HG03565 (cell line): ENCODE results near the gene TECPR2.
"Not testable (repeated sequence)": the region's sequence is repeated elsewhere in the genome, so short reads cannot be mapped to it uniquely, and the experiment has no call there.

Source experiments
- ATAC-seq: cut with Tn5 transposase; IDR thresholded peaks from one replicate; pipeline ENCODE4 v1.9.1; 2021; ENCODE audit warnings: mild to moderate bottlenecking, moderate library complexity; ENCODE audit not compliant: unreplicated experiment

TECPR2 gene

DNA sequence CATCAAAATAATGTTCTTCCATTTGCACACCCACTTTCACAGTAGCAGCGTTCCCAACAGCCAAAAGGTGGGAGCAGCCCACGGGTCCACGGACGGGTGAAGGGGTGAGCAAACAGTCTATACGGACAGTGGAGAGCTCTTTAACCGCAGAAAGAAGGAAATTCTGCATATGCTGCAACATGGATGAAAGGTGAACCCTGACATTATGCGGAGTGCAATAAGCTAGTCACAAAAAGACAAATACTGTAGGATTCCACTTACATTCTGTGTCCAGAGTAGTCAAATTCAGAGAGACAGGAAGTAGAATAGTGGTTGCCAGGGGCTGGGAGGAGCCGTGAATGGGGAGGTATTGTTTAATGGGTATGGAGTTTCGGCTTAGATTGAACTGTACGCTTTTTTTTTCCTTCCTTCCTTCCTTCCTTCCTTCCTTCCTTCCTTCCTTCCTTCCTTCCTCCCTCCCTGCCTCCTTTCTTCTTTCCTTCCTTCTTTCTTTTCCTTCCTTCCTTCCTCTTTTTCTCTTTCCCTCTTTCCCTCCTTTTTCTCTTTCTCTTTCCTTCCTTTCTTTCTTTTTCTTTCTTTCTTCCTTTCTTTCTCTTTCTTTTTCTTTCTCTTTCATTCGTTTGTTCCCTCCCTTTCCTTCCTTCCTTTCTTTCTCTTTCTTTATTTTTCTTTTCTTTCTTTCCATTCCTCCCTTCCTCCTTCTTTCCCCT is 162.6 kb downstream of the TECPR2 start:
- no peak for ATAC-seq

DNA sequence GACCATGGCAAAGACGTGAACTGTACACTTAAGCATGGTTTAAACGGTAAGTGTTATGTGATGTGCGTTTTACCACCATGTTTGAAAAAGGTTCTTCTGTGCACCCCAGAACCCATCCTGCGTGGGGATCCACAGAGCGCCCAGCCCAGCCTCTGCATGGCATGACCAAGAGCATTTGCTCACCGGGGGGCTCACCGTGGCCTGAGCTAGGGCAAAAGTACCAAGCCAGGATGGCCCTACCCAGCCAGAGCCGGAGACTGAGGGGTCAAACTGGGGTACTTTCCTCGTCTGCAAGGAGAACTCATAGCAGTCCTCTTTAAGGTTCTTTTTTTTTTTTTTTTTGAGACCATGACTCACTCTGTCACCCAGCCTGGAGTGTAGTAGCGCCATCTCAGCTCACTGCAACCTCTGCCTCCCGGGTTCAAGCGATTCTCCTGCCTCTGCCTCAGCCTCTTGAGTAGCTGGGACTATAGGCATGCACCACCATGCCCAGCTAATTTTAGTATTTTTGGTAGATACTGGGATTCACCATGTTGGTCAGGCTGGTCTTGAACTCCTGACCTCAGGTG is 163.3 kb downstream of the TECPR2 start:
- ATAC-seq = no peak

DNA sequence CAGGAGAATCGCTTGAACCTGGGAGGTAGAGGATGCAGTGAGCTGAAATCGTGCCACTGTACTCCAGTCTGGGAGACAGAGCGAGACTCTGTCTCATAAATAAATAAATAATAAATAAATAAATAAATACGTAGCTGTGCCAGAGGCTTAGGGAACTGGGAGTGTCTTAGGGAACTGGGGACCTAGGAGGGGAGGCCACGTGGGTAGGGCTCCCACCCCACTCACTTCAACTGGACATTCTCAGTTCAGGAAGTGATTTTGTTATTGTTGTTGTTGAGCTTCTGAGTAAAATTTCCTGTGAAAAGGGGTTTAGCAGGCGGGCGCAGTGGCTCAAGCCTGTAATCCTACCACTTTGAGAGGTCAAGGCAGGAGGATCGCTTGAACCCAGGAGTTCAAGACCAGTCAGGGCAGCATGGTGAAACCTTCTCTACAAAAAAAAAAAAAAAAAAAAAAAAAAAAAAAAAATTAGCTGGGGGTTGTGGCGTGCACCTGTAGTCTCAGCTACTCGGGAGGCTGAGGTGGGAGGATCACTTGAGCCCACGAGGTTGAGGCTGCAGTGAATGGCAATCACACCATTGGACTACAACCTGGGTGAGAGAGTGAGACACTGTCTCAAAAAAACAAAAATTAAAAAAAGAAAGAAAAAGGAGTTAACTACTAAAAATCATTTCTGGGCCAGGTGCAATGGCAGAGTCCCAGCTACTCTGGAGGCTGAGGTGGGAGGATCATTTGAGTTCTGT is 165.9 kb downstream of the TECPR2 start:
- ATAC-seq = no peak

DNA sequence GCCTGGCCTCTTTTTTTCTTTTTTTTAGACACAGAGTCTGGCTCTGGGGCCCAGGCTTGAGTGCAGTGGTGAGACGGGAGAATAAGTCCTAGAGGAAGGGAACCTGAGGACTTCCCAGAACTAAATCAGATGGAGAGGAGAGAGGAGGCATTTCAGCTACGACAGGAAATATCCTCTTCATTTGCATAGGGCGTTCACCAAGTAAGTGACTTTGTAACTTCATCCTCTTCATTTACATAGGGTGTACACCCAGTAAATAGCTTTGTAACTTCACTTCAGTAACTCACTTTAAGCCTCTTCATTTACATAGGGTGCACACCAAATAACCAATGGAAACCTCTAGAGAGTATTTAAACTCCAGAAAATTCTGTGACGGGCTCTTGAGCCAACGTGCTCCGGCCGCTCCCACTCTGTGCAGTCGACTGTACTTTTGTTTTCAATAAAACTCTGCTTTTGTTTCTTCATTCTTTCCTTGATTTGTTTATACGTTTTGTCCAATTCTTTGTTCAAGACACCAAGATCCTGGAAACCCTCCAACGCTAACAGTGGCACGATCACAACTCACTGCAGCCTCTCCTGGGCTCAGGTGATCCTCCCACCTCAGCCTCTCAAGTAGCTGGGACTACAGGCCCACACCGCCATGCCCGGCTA is 168.2 kb downstream of the TECPR2 start:
- ATAC-seq = no peak

DNA sequence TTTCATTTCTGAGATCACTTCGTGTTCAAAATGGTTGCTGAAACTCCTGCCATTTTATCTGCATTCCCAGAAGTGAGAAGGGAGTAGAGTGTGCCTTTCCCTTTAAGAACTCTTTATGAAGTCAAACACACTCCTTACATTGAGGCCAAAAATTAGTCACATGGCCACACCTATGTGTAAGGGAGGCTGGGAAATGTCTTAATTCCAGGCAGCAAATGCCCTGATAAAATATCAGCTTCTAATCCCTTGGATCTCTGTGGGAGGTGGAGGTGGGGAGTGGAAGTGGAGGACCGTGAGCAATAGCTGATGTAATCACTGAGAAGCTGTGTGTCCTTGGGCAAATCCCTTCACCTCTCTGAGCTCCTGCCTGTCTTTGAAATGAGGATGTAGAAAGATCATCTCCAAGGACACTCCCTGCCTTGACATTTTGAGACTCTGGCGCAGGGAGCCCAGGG is 169.5 kb downstream of the TECPR2 start:
- ATAC-seq = no peak

GRCh38 chr14:102537981-102538601 is 175.3 kb downstream of the TECPR2 start:
- no peak for ATAC-seq

DNA sequence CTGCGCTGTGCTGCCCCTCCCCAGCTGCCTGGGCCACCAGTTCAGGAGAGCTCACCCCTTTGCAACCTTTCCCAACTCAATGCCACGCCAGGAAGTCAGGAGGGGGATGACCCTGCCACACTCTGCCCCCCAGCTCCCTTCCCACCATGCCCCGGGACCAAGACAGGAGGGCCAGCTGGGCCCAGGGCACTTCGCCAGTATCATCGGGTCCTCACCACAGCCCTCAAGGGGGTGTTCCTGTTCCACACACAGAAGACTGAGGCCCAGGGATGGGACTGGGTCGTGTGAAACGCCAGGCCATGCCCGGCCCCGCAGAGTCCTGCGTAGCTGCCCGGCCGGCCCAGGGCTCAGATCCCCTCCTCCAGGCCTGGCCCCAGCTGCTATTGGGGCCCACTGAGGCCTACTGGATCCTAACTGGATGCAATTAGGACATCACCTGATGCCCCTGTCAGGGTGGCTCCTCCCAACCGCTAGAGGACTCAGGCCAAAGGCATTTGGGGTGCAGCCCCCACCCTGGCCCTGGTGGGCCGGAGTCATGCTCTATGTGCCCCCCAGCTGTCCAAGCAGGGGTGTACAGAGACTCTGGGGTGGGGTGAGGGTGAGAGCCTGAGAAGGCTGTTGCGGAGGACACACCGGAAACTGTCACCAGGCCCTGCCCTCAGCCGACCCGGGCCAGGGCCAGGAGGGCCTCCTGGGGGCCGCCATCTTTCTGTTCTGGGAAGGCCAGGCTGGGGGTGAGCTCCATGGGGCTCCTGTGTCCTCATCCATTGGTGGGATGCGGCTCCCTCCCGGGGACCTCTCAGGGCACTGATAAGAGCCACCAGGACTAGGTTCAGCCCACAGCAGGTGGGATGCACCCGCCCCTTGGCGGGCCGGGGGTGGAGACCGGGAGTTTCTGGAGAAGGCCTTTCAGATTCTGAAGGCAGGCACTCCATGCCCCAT is 176.1 kb downstream of the TECPR2 start:
- ATAC-seq = no peak

DNA sequence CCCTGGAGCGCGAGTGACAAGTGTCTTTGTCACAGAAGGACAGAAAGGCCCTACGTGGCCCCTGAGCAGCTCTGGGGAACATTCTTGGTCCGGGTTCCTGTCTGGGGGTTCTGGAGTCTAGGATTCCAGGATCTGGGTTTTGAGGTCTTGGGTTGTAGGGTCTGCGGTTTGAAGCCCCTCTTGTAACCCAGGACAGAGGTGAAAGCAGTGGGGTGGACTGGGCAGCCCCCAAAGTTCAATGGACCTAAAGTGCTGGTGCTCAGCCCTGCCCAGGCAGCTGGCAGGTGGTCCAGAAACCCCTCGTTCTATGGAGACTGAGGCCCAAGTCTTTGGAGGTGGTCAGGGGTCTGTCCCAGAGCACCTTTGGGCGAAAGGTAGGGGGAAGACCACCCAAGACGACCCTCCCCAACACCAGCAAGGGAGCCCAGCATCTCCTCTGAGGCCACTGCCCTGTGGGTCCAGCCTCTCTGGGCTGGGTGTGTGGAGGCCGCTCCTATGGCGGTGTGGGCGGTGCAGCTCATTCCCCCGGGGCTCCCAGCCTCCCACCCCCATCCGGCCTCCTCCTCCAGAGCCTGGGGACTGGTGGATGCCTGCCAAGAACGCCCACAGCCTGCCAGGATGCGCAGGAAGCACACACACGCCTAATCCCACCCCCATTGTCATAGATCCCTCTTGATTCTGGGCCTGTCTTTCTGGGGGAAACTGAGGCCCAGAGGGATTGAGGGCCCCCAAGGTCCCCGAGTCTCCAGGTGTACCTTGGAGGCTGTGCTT is 177.0 kb downstream of the TECPR2 start:
- no peak for ATAC-seq

GRCh38 chr14:102540315-102541028 is 177.7 kb downstream of the TECPR2 start:
- no peak for ATAC-seq

- ATAC-seq = not testable (repeated sequence)
Measured at GRCh38 chr14:102541029-102541491, 178.3 kb downstream of the TECPR2 start.

DNA sequence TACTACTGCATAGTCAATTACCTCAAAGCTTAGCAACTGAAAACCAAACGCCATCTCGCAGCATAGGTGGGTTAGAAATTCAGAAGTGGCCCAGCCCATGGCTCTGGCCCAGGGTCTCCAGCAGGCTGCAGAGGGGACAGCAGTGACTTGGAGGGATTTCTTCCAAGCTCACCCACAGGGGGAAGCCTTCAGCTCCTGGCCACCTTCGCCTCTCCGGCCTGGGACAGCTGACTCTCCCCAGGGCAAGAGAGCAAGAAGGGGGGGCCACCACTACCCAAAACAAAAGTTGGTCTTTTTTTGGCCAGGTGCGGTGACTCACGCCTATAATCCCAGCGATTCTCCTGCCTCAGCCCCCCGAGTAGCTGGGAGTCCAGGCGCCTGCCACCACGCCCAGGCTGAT is 179.0 kb downstream of the TECPR2 start:
- no peak for ATAC-seq

- ATAC-seq = no peak
Measured at GRCh38 chr14:102544046-102544746, 181.5 kb downstream of the TECPR2 start.

- no peak for ATAC-seq
Measured at GRCh38 chr14:102544747-102545460, 182.2 kb downstream of the TECPR2 start.

DNA sequence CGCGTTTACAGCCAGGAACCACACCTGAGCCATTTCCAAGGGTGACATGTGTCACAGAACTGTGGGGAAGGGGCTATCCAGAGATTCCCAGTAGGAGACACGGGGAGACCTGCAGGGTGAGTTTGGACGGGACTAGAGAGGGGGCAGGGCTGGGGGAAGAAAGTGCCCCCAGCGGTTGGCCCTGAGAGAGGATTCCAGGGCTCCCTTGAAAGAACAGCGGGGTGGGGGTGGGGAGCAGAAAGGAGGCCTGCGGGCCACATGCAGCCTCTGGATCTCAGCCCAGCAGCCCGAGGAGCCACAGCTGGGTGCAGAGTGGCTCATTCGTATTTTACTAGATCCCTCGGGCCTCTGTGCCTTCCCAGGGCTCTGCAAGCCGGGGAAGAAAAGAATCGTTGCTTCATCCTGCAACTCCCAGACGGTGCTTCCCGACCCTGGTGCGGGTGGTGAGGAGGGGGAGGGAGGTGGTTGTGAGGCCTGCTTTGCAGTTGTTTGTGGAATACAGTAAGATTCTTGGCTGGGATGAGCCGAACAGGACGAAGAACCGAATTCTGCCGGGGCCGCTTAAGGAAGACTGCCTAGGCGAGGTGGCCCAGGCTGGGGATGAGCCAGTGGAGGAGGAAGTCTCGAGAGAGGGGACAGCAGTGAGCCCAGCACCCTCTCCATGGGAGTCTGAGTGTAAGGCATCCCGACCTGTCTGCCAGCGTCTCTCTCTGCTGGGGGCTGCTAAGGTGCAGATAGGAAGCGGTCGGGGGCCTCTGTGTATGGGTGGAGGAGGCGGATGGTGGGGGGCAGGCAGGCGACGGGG is 182.9 kb downstream of the TECPR2 start:
- no peak for ATAC-seq

DNA sequence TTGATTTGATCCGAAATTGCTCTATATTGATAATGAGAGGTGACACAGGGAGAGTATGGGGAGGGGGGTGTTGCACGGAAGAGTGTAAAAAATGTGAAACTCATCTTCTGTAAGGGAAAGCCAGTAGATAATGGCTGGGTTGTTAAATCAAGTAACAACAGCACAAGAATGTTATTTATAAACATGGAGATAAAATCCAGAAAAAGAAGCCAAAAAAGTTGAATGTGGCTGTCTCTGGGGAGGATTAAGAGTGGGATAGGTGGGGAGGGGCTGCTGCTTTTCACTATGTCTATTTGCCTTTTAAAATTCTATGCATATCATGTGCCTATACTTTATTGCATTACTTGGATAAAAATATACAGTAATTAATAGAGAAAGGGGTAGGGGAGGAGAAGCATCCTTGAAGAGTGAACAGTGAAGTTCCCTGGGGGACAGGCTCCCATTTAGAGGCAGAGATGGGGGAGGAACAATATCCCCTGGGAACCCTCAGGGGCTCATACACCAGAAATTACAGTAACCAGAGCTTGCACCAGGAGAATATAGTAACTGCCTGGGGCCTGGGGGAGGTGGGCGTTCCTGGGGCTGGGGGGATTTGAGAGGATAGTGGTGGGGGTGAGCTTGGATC is 186.0 kb downstream of the TECPR2 start:
- ATAC-seq = no peak

DNA sequence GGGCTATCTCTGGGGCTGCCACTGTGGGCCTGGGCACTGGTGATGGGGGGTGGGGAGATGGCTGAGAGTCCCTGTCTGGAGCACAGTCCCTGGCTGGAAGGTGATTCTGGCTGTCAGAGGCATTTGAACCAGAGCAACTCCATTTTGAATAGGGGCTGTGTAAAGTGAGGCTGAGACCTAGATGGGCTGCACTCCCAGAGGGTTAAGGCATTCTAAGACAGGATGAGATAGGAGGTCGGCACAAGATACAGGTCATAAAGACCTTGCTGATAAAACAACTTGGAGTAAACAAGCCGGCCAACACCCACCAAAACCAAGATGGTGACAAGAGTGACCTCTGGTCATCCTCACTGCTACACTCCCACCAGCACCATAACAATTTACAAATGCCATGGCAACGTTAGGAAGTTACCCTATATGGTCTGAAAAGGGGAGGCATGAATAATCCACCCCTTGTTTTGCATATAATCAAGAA is 188.2 kb downstream of the TECPR2 start:
- not testable (repeated sequence) for ATAC-seq
